ES-I3 (cell line): ENCODE results near the gene G3BP2.
"Not testable (repeated sequence)": the region's sequence is repeated elsewhere in the genome, so short reads cannot be mapped to it uniquely, and the experiment has no call there.

ENCODE experiments used
- H3K36me3 ChIP-seq: 2 replicates; pipeline ENCODE4 v1.6.1; 2013; ENCODE audit warnings: mild to moderate bottlenecking, low read length, control low read depth, moderate library complexity; ENCODE audit not compliant: insufficient read depth
- H3K4me1 ChIP-seq: 2 replicates; pipeline ENCODE4 v1.6.1; 2013; ENCODE audit warnings: mild to moderate bottlenecking, control low read depth, low read length; ENCODE audit not compliant: insufficient read depth
- H3K9ac ChIP-seq: 2 replicates; pipeline ENCODE4 v1.6.1; 2013; ENCODE audit warnings: low read depth, mild to moderate bottlenecking, low read length, moderate library complexity
- H3K9me3 ChIP-seq: 2 replicates; pipeline ENCODE4 v1.6.1; 2013; ENCODE audit warnings: mild to moderate bottlenecking, low read length, moderate library complexity; ENCODE audit not compliant: control insufficient read depth, insufficient read depth

The G3BP2 gene

DNA sequence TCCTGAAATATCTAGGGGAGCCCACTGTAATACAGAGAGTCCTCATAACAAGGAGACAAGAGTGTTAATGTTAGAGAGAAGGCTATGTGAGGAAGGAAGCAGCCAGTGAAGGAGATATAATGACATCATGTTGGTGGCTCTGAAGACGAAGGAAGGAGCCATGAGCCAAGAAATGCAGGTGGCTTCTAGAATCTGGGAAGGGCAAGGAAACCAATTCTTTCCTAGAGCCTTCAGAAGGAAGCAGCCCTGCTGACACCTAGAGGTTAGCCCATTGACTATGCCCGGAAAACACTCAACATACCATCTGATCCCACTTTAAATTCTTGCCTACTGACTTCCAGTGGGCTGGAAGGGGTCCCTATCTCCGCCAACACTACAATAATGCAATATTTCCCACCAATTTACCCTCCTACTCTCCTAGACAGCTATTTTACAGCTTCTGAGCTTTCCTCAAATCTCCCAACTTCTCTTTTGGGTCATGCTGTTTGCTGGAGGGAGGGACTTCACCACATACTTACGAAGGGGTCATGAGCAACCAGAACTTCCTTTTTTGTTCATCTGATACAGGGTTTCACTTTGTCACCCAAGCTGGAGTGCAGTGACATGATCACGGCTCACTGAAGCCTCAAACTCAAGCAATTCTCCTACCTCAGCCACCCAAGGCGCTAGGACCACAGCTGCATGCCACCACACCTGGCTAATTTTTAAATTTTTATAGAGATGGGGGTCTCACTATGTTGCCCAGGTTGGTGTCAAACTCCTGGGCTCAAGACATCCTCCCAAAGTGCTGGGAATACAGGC, 25.2 kb upstream of the G3BP2 start:
- no peak overlapping the region for H3K9ac ChIP-seq
- H3K9me3 ChIP-seq, result no peaks in the 10 kb centered on the region
- peaks cover 14% of the 10 kb centered on the region for H3K4me1 ChIP-seq
- peaks cover 2% of the 10 kb centered on the region; the same call in 1 of the 2 replicates for H3K36me3 ChIP-seq

DNA sequence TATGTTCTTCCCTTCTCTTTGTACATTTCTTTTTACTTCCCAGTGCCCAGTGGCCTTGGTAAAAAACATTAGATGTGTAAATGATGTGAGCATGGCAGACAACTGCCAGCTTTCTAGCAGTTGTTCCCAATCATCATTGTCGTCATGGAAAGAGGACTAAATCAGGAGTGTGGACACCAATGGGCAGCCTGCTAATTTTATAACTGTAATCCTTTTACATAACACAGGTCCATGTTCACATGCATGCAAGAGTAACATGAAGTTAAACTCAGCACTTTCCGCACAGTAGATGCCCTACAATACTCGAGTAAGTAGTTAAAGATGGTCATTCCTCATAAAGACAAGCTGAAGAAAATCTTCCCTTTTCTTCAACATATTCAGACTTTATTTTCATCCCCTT, 23.4 kb upstream of the G3BP2 start:
- H3K4me1 ChIP-seq, result 0 out of 2 replicates have a peak, but pooled peaks cover 4% of the 10 kb centered on the region
- H3K9ac ChIP-seq, result no peak overlapping the region
- peaks cover 2% of the 10 kb centered on the region for H3K36me3 ChIP-seq
- H3K9me3 ChIP-seq, result no peaks in the 10 kb centered on the region

- H3K36me3 ChIP-seq, result peaks cover 2% of the 10 kb centered on the region
- H3K4me1 ChIP-seq, result 0 out of 2 replicates have a peak, but pooled peaks cover 4% of the 10 kb centered on the region
- no peaks in the 10 kb centered on the region for H3K9me3 ChIP-seq
- no peak overlapping the region for H3K9ac ChIP-seq
These were observed 22.9 kb upstream of the G3BP2 start for GRCh38 chr4:75696071-75696470.

- not testable (repeated sequence) for H3K4me1 ChIP-seq, H3K9me3 ChIP-seq, H3K9ac ChIP-seq
- peaks cover 12% of the 10 kb centered on the region for H3K36me3 ChIP-seq
These were observed 18.9 kb upstream of the G3BP2 start for GRCh38 chr4:75692066-75692465.

DNA sequence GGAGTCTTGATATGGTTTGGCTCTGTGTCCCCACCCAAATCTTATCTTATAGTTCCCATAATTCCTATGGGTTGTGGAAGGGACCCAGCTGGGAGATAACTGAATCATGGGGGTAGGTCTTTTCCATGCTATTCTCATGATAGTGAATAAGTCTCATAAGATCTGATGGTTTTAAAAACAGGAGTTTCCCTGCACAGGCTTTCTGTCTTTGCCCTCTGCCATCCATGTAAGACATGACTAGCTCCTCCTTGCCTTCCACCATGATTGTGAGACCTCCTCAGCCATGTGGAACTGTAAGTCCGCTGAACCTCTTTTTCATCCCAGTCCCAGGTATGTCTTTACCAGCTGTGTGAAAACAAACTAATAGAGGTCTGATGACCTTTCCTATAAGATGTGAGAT, 13.9 kb upstream of the G3BP2 start:
- H3K9ac ChIP-seq, H3K9me3 ChIP-seq, H3K36me3 ChIP-seq, H3K4me1 ChIP-seq: not testable (repeated sequence)

GRCh38 chr4:75686346-75686745, 13.1 kb upstream of the G3BP2 start:
- H3K36me3 ChIP-seq, result peaks cover 10% of the 10 kb centered on the region
- no peak overlapping the region for H3K9ac ChIP-seq
- peaks cover 3% of the 10 kb centered on the region; the same call in 1 of the 2 replicates for H3K9me3 ChIP-seq
- H3K4me1 ChIP-seq, result no peaks in the 10 kb centered on the region

DNA sequence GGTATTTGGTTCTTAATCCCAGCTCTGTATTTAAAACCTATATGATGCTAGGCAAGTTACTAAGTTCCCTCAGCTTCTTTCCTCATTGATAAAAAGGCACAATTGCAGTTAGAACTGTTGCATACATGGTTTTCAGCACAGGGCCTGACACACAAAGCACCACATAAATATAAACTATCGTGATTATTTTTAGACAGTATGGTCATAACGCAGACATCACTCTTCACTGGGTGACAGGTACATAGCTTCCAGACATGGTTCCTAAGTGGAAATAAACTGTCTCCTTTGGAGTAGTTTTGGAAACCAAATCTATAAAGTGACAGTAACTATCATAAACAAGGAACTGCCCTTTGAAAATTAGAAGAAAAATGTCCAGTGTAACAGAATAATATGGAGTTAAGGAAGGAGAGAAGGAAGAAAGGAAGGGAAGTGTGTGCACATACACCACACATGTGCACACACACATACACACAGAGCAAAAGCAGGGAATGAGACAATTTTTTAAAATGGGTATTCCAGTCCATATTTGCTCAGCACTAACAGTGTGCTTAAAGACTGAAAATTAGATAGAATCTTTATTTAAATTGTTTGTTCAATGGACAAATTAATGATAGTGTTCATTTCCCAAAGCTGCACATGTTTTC, 12.5 kb upstream of the G3BP2 start:
- Histone ChIP-seq H3K4me1 (no peaks in the 10 kb centered on the region), H3K9ac (no peak overlapping the region), H3K9me3 (peaks cover 3% of the 10 kb centered on the region; the same call in 1 of the 2 replicates), H3K36me3 (peaks cover 10% of the 10 kb centered on the region; the same call in 1 of the 2 replicates)

GRCh38 chr4:75683482-75684155, 10.4 kb upstream of the G3BP2 start:
- Histone ChIP-seq H3K36me3 (peaks cover 7% of the 10 kb centered on the region; the same call in 1 of the 2 replicates), H3K9me3 (peaks cover 3% of the 10 kb centered on the region; the same call in 1 of the 2 replicates), H3K9ac (no peak overlapping the region), H3K4me1 (no peaks in the 10 kb centered on the region)

DNA sequence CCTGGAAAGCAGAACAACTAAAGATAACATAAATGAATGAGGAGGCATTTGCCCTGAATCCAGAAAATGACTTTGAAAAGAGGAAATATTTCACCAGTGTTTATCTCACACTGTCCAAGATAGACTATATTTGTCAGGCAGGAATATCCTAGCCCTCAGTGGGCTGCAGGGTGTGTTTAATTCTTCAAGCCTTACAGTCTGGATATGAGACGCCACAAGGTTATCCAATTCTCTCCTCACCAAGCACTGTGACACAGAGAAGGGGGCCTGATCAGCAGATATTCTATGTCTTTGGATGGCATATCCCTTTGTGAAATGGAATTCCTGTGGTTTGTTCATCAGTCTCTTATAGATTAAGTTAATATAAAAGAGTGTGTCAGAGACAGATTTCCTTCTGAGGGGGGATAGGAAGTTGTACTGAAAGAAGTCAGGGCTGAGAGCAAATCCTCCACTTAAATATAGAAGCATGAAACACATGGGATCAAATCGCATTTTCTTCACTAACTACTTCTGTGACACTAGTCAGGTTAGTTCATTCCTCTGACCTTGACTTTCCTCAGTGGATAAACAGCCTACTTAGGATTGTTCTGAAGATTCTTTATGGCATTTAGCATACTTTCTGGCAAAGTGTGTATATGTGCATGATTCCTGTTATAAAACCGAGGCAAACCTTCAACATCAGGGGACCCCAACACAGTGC, 6.8 kb upstream of the G3BP2 start:
- no peak overlapping the region for H3K9ac ChIP-seq
- no peaks in the 10 kb centered on the region for H3K9me3 ChIP-seq
- H3K36me3 ChIP-seq, result no peaks in the 10 kb centered on the region
- H3K4me1 ChIP-seq, result no peaks in the 10 kb centered on the region

DNA sequence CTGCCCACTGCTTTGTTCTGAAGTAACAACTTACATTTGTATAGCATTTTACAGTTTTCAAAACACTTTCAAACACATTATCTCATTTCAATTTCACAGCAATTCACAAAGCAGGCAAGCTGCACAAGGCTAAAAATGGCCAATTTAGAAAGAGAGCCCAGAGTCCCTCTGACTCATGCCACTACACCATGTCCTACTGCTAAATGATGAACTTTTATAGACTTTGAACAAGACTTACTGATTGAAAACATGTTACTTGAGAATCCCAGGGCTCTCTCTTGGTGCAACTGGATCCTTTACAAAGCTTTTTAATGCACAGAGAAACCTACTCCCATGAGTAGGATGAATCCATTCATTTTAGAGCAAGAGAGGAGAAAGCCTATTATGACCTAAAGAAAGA, 5.8 kb upstream of the G3BP2 start:
- no peaks in the 10 kb centered on the region for H3K36me3 ChIP-seq
- no peak overlapping the region for H3K9ac ChIP-seq
- no peaks in the 10 kb centered on the region for H3K4me1 ChIP-seq
- no peaks in the 10 kb centered on the region for H3K9me3 ChIP-seq

DNA sequence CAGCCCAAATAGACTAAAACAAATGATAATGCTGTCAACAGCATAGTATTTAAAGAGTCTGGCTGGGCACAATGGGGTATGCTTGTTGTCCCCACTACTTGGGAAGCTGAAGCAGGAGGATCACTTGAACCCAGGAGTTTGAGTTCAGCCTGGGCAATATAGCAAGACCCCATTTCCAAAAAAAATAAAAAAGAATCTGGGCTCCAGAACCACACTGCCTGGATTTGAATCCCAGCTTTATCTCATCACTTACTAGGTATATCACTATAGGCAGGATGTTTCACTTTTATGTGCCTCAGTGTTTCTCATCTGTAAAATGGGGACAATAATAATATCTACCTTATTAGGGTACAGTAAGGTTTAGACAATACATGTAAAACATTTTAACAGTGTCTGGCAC, 5.3 kb upstream of the G3BP2 start:
- H3K4me1 ChIP-seq, result no peaks in the 10 kb centered on the region
- no peaks in the 10 kb centered on the region for H3K9me3 ChIP-seq
- H3K36me3 ChIP-seq, result no peaks in the 10 kb centered on the region
- no peak overlapping the region for H3K9ac ChIP-seq

- Histone ChIP-seq H3K36me3 (no peaks in the 10 kb centered on the region), H3K9ac (no peak overlapping the region), H3K4me1 (peaks cover 10% of the 10 kb centered on the region; the same call in 1 of the 2 replicates), H3K9me3 (no peaks in the 10 kb centered on the region)
These were observed 1.9 kb upstream of the G3BP2 start for GRCh38 chr4:75675004-75675531.

- H3K4me1 ChIP-seq, result peaks cover 14% of the 10 kb centered on the region; the same call in 1 of the 2 replicates
- H3K36me3 ChIP-seq, result no peaks in the 10 kb centered on the region
- H3K9ac ChIP-seq, result peak overlapping the region; percentile 98
- no peaks in the 10 kb centered on the region for H3K9me3 ChIP-seq
These were observed 733 bp upstream of the G3BP2 start for GRCh38 chr4:75673959-75674328.

- Histone ChIP-seq H3K9me3 (no peaks in the 10 kb centered on the region), H3K9ac (peak overlapping the region; percentile 98), H3K36me3 (no peaks in the 10 kb centered on the region), H3K4me1 (peaks cover 21% of the 10 kb centered on the region)
These were observed 667 bp downstream of the G3BP2 start for GRCh38 chr4:75672461-75673026.
